Ovary (tissue), 9 donors: ENCODE measurements around the gene SNX8. TPM values are rescaled to one million over a fixed set of nuclear protein-coding genes. Genes with fewer than 3 reads are reported as not detected.

Experiments
- DNase-seq, 5 donors: peaks; one replicate each; pipeline ENCODE4 v3.0.0-alpha.2; 2019 to 2020
- H3K27ac ChIP-seq, 2 donors: fragments of 200-600 bp; one replicate each; pipeline versions ENCODE4 v1.5.1 to v1.8.0; 2019 to 2022
- H3K27me3 ChIP-seq: fragments of 200-600 bp; one replicate; pipeline ENCODE4 v1.8.0; 2022
- H3K36me3 ChIP-seq: fragments of 200-600 bp; sonication (generic); one replicate; pipeline ENCODE4 v1.5.1; 2019
- H3K4me1 ChIP-seq: one replicate; pipeline ENCODE4 v1.8.1; 2013; ENCODE audit warnings: mild to moderate bottlenecking, moderate library complexity; ENCODE audit not compliant: insufficient read depth
- H3K4me3 ChIP-seq: fragments of 200-600 bp; sonication (generic); one replicate; pipeline ENCODE4 v1.5.1; 2017
- H3K9me3 ChIP-seq, 2 donors: fragments of 200-600 bp in 1 of 2; sonication (generic) in 1 of 2; one replicate each; pipeline versions ENCODE4 v1.5.1 to v1.8.1; 2013 to 2019; ENCODE audit warnings: mild to moderate bottlenecking in 1 of 2, moderate library complexity in 1 of 2
- CTCF ChIP-seq, 3 donors: fragments of 450-650 bp in 2 of 3; fragments of 200-600 bp in 1 of 3; IDR thresholded peaks; one replicate each; pipeline versions ENCODE4 v1.5.1 to v1.8.0; 2016 to 2022; ENCODE audit warnings: antibody characterized with exemption in 3 of 3, mild to moderate bottlenecking in 1 of 3
- EP300 ChIP-seq: sonication (generic); formaldehyde crosslinking; IDR thresholded peaks from one replicate; pipeline ENCODE4 v1.6.1; 2017; ENCODE audit warnings: antibody characterized with exemption
- POLR2A ChIP-seq: fragments of 450-650 bp; IDR thresholded peaks from one replicate; pipeline ENCODE4 v1.6.1; 2017; ENCODE audit warnings: antibody characterized with exemption, mild to moderate bottlenecking, moderate library complexity
- WGBS, 3 donors: extraction: QIAGEN DNeasy Blood & Tissue Kit in 1 of 3; methylation state at CpG; one replicate each; pipeline versions ENCODE4 v1.1.5 to v1.1.7; 2013 to 2017; 5-methylcytosine and 5-hydroxymethylcytosine counted together
- intact Hi-C, 4 donors: fragments of 100-400 bp; cut with DNase I; formaldehyde crosslinking; loops; one replicate each; pipeline versions ENCODE4 v1.11.0 to v1.15.1; 2022 to 2023
- polyA plus RNA-seq, 2 donors: library from polyadenylated mRNA; stranded (reverse); fragments of 200-250 nt in 1 of 2; fragments of 350-450 nt in 1 of 2; fragmentation: Illumina TruSeq in 1 of 2; extraction: RNeasy Lipid Tissue Mini Kit (QIAGEN cat#74804) in 1 of 2; gene quantifications; one replicate each; pipeline ENCODE4 v1.2.3, GENCODE V29; 2013 to 2014
- total RNA-seq, 7 donors: library from RNA; depleted of rRNA in 2 of 7; stranded (reverse); fragments of >200 nt in 2 of 7; fragmentation: NEBNext Ultra II Directional in 3 of 7; extraction: Animal tissue kit (Norgen Biotek cat#: 25700) in 3 of 7; gene quantifications; one replicate each; pipeline versions ENCODE4 v1.1.0 to v1.2.4, GENCODE V29; 2016 to 2023
- donor health status: DM: no; HTN: no; CAD: no; lungs with moderate emphysema.
- donor health status: DM: no; HTN: no; CAD: no.
- donor health status: Bipolar disorder and iron deficiency.
- donor health status: DM: yes; HTN: yes; CAD: no.
- donor health status: DM: no; HTN: no; CAD: no.
- donor health status: DM: yes; HTN: yes; CAD: no.

Gene SNX8
- total and polyA plus RNA-seq, 9 donors, result 3.2 to 37.2 (median 19.2) TPM

- 18 to 28% (median 27%) methylated on average over 21 of the region's 21 CpGs for WGBS, 3 donors
- Histone ChIP-seq H3K4me3 (peak overlapping the region; percentile 92), H3K4me1 (no peaks in the 10 kb centered on the region), H3K9me3 (no peaks in the 10 kb centered on the region), H3K27ac (no peak overlapping the region), H3K27me3 (no peaks in the 10 kb centered on the region), H3K36me3 (no peaks in the 10 kb centered on the region)
- TF ChIP-seq CTCF (IDR thresholded peaks at IDR 0.05), result no peak
- no peak for TF ChIP-seq POLR2A
- TF ChIP-seq EP300, result no peak
- DNase-seq, result no peak
- intact Hi-C loops, result loop anchor here in 2 of 4 donors (10.0 kb wide), 1 partner anchor 112 kb away; the partner anchor contains the start of gene EIF3B (in 2 of the 2)
Observed at GRCh38 chr7:2242541-2243429, 71.5 kb downstream of the SNX8 start.

GRCh38 chr7:2241580-2242540, 72.4 kb downstream of the SNX8 start, which contains the start of the genes MRM2 and NUDT1:
Gene MRM2 (minus strand): TSS chr7:2242205. CDS start chr7:2242169, 36 bp downstream.
Gene NUDT1 (plus strand): TSS chr7:2242226. CDS start chr7:2244575, 2,349 bp downstream.
- peak; percentile 77 to 91 (median 86) for DNase-seq
- WGBS, 3 donors, result 1% methylated on average over 63 to 81 of the region's 81 CpGs
- Histone ChIP-seq H3K4me1 (no peaks in the 10 kb centered on the region), H3K4me3 (peak within 1 kb of the TSS; percentile 92), H3K36me3 (no peaks in the 10 kb centered on the region), H3K27me3 (no peaks in the 10 kb centered on the region), H3K9me3 (no peaks in the 10 kb centered on the region), H3K27ac (no peak within 1 kb of the TSS)
- intact Hi-C loops, result loop anchor here in 2 of 4 donors (10.0 kb wide), 1 partner anchor 113 kb away; the partner anchor contains the start of gene EIF3B (in 2 of the 2)
- no peak for TF ChIP-seq CTCF (IDR thresholded peaks at IDR 0.05)
- TF ChIP-seq POLR2A, result peak; percentile 20

GRCh38 chr7:2239242-2239641, 75.0 kb downstream of the SNX8 start:
- intact Hi-C loops, result no loop called here
- Histone ChIP-seq H3K27ac (no peak overlapping the region), H3K9me3 (no peaks in the 10 kb centered on the region), H3K4me1 (no peaks in the 10 kb centered on the region), H3K4me3 (no peak overlapping the region), H3K27me3 (no peaks in the 10 kb centered on the region), H3K36me3 (no peaks in the 10 kb centered on the region)
- 94 to 97% (median 95%) methylated on average over 17 of the region's 17 CpGs for WGBS, 3 donors
- TF ChIP-seq CTCF (IDR thresholded peaks at IDR 0.05) (no peak), POLR2A (no peak), EP300 (no peak)
- no peak for DNase-seq

- Histone ChIP-seq H3K36me3 (no peaks in the 10 kb centered on the region), H3K4me1 (no peaks in the 10 kb centered on the region), H3K9me3 (no peaks in the 10 kb centered on the region), H3K27ac (no peak overlapping the region), H3K27me3 (no peaks in the 10 kb centered on the region), H3K4me3 (no peak overlapping the region)
- intact Hi-C loops, result no loop called here
- TF ChIP-seq CTCF (IDR thresholded peaks at IDR 0.05) (no peak), EP300 (no peak), POLR2A (no peak)
- 85 to 87% (median 86%) methylated on average over 12 of the region's 12 CpGs for WGBS, 3 donors
- DNase-seq, result no peak
Observed at GRCh38 chr7:2237109-2237602, 77.1 kb downstream of the SNX8 start.
